ENCODE measurements around the gene SPACA6. TPM values are rescaled to one million over a fixed set of nuclear protein-coding genes. Genes with fewer than 3 reads are reported as not detected.

SPACA6 gene
- total and polyA plus RNA-seq, 2 experiments from 2014 or later, result 5.1 to 11.5 TPM

DNA sequence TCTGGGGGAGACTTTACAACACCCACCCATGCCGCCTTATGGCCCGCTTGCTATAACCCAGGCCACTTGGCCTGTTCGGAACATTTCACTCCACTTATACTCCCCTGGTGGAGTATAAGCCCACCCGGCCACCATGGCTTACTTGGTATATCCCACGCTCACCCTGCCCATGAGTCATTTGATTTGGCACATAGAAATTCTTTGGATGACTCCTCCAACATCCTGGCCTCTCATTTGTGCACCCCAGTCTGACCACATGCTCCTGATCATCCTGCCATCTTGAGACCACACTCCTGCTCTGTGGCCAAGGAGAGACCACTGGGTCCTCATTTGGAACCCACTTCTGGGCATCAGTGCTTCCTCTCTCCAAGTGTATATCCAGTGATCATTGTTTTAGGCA is 5.2 kb downstream of the SPACA6 start:
- ATAC-seq (no peak), DNase-seq (ENCODE audit: low spot score) (no peak)
- Histone ChIP-seq H3K4me1 (ENCODE audit: insufficient read depth) (peaks cover 7% of the 10 kb centered on the region), H3K27ac (ENCODE audit: low read depth) (no peak overlapping the region), H3K4me3 (no peak overlapping the region), H3F3A (replicated peaks; ENCODE audit: low read depth) (peaks cover 3% of the 10 kb centered on the region; the same call in 1 of the 2 replicates), H3K79me2 (replicated peaks; ENCODE audit: insufficient read depth) (no peaks in the 10 kb centered on the region), H3K4me2 (no peak overlapping the region), H3K27me3 (ENCODE audit: insufficient read depth) (no peaks in the 10 kb centered on the region), H3K9me2 (ENCODE audit: insufficient read depth) (no peaks in the 10 kb centered on the region), H3K36me3 (ENCODE audit: insufficient read depth) (no peaks in the 10 kb centered on the region), H2AFZ (no peak overlapping the region), H4K20me1 (replicated peaks; ENCODE audit: insufficient read depth) (no peaks in the 10 kb centered on the region; the same call in 1 of the 2 replicates)
- Mint-ChIP-seq H3K36me3 (ENCODE audit: low read depth) (peaks cover 39% of the 10 kb centered on the region; the same call in 2 of the 3 replicates), H3K4me1 (peaks cover 25% of the 10 kb centered on the region), H3K27ac (no peak overlapping the region), H3K9me3 (no peaks in the 10 kb centered on the region; the same call in 2 of the 3 replicates), H3K27me3 (ENCODE audit: insufficient read depth, low read depth, poor library complexity) (peaks cover 19% of the 10 kb centered on the region), H3K4me3 (no peak overlapping the region)
- TF ChIP-seq ZNF331 (CRISPR knock-in tag; IDR thresholded peaks at IDR 0.05; ENCODE audit: low read depth) (no peak), EZH2phosphoT487 (IDR thresholded peaks at IDR 0.05; ENCODE audit: unreplicated experiment) (no peak), EZH2 (IDR thresholded peaks at IDR 0.05; ENCODE audit: low read depth, unreplicated experiment) (no peak), POLR2AphosphoS5 (IDR thresholded peaks at IDR 0.05; ENCODE audit: low read depth) (no peak), JUNB (IDR thresholded peaks at IDR 0.05; ENCODE audit: unreplicated experiment) (no peak), ZNF114 (CRISPR knock-in tag; IDR thresholded peaks at IDR 0.05) (no peak), CREB1 (CRISPR knock-in tag; IDR thresholded peaks at IDR 0.05; ENCODE audit: low read depth) (no peak)
- TF ChIP-seq, protein P1, sequence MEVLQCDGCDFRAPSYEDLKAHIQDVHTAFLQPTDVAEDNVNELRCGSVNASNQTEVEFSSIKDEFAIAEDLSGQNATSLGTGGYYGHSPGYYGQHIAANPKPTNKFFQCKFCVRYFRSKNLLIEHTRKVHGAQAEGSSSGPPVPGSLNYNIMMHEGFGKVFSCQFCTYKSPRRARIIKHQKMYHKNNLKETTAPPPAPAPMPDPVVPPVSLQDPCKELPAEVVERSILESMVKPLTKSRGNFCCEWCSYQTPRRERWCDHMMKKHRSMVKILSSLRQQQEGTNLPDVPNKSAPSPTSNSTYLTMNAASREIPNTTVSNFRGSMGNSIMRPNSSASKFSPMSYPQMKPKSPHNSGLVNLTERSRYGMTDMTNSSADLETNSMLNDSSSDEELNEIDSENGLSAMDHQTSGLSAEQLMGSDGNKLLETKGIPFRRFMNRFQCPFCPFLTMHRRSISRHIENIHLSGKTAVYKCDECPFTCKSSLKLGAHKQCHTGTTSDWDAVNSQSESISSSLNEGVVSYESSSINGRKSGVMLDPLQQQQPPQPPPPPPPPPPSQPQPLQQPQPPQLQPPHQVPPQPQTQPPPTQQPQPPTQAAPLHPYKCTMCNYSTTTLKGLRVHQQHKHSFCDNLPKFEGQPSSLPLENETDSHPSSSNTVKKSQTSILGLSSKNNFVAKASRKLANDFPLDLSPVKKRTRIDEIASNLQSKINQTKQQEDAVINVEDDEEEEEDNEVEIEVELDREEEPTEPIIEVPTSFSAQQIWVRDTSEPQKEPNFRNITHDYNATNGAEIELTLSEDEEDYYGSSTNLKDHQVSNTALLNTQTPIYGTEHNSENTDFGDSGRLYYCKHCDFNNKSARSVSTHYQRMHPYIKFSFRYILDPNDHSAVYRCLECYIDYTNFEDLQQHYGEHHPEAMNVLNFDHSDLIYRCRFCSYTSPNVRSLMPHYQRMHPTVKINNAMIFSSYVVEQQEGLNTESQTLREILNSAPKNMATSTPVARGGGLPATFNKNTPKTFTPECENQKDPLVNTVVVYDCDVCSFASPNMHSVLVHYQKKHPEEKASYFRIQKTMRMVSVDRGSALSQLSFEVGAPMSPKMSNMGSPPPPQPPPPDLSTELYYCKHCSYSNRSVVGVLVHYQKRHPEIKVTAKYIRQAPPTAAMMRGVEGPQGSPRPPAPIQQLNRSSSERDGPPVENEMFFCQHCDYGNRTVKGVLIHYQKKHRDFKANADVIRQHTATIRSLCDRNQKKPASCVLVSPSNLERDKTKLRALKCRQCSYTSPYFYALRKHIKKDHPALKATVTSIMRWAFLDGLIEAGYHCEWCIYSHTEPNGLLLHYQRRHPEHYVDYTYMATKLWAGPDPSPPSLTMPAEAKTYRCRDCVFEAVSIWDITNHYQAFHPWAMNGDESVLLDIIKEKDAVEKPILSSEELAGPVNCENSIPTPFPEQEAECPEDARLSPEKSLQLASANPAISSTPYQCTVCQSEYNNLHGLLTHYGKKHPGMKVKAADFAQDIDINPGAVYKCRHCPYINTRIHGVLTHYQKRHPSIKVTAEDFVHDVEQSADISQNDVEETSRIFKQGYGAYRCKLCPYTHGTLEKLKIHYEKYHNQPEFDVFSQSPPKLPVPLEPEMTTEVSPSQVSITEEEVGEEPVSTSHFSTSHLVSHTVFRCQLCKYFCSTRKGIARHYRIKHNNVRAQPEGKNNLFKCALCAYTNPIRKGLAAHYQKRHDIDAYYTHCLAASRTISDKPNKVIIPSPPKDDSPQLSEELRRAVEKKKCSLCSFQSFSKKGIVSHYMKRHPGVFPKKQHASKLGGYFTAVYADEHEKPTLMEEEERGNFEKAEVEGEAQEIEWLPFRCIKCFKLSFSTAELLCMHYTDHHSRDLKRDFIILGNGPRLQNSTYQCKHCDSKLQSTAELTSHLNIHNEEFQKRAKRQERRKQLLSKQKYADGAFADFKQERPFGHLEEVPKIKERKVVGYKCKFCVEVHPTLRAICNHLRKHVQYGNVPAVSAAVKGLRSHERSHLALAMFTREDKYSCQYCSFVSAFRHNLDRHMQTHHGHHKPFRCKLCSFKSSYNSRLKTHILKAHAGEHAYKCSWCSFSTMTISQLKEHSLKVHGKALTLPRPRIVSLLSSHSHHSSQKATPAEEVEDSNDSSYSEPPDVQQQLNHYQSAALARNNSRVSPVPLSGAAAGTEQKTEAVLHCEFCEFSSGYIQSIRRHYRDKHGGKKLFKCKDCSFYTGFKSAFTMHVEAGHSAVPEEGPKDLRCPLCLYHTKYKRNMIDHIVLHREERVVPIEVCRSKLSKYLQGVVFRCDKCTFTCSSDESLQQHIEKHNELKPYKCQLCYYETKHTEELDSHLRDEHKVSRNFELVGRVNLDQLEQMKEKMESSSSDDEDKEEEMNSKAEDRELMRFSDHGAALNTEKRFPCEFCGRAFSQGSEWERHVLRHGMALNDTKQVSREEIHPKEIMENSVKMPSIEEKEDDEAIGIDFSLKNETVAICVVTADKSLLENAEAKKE (CRISPR knock-in tag; IDR thresholded peaks at IDR 0.05), result no peak
- TF ChIP-seq, protein P2, sequence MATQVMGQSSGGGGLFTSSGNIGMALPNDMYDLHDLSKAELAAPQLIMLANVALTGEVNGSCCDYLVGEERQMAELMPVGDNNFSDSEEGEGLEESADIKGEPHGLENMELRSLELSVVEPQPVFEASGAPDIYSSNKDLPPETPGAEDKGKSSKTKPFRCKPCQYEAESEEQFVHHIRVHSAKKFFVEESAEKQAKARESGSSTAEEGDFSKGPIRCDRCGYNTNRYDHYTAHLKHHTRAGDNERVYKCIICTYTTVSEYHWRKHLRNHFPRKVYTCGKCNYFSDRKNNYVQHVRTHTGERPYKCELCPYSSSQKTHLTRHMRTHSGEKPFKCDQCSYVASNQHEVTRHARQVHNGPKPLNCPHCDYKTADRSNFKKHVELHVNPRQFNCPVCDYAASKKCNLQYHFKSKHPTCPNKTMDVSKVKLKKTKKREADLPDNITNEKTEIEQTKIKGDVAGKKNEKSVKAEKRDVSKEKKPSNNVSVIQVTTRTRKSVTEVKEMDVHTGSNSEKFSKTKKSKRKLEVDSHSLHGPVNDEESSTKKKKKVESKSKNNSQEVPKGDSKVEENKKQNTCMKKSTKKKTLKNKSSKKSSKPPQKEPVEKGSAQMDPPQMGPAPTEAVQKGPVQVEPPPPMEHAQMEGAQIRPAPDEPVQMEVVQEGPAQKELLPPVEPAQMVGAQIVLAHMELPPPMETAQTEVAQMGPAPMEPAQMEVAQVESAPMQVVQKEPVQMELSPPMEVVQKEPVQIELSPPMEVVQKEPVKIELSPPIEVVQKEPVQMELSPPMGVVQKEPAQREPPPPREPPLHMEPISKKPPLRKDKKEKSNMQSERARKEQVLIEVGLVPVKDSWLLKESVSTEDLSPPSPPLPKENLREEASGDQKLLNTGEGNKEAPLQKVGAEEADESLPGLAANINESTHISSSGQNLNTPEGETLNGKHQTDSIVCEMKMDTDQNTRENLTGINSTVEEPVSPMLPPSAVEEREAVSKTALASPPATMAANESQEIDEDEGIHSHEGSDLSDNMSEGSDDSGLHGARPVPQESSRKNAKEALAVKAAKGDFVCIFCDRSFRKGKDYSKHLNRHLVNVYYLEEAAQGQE (IDR thresholded peaks at IDR 0.05; ENCODE audit: unreplicated experiment), result no peak
- TF ChIP-seq, protein P3, sequence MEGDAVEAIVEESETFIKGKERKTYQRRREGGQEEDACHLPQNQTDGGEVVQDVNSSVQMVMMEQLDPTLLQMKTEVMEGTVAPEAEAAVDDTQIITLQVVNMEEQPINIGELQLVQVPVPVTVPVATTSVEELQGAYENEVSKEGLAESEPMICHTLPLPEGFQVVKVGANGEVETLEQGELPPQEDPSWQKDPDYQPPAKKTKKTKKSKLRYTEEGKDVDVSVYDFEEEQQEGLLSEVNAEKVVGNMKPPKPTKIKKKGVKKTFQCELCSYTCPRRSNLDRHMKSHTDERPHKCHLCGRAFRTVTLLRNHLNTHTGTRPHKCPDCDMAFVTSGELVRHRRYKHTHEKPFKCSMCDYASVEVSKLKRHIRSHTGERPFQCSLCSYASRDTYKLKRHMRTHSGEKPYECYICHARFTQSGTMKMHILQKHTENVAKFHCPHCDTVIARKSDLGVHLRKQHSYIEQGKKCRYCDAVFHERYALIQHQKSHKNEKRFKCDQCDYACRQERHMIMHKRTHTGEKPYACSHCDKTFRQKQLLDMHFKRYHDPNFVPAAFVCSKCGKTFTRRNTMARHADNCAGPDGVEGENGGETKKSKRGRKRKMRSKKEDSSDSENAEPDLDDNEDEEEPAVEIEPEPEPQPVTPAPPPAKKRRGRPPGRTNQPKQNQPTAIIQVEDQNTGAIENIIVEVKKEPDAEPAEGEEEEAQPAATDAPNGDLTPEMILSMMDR (conservative IDR thresholded peaks at IDR 0.05; ENCODE audit: low read depth in 2 of 2), result no peak
